Measurements from ENCODE around the gene STRA8.

GRCh38 chr7:135263321-135263970, 29.8 kb downstream of the STRA8 start:
- TF ChIP-seq, protein P1, sequence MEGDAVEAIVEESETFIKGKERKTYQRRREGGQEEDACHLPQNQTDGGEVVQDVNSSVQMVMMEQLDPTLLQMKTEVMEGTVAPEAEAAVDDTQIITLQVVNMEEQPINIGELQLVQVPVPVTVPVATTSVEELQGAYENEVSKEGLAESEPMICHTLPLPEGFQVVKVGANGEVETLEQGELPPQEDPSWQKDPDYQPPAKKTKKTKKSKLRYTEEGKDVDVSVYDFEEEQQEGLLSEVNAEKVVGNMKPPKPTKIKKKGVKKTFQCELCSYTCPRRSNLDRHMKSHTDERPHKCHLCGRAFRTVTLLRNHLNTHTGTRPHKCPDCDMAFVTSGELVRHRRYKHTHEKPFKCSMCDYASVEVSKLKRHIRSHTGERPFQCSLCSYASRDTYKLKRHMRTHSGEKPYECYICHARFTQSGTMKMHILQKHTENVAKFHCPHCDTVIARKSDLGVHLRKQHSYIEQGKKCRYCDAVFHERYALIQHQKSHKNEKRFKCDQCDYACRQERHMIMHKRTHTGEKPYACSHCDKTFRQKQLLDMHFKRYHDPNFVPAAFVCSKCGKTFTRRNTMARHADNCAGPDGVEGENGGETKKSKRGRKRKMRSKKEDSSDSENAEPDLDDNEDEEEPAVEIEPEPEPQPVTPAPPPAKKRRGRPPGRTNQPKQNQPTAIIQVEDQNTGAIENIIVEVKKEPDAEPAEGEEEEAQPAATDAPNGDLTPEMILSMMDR (IDR thresholded peaks at IDR 0.05): no peak
- no peak for TF ChIP-seq POLR2A (IDR thresholded peaks at IDR 0.05)

Data from right lobe of liver (tissue), 4 donors.